Measurements from ENCODE around the gene NEXN.
"Not testable (repeated sequence)": the region's sequence is repeated elsewhere in the genome, so short reads cannot be mapped to it uniquely, and the experiment has no call there.

DNA sequence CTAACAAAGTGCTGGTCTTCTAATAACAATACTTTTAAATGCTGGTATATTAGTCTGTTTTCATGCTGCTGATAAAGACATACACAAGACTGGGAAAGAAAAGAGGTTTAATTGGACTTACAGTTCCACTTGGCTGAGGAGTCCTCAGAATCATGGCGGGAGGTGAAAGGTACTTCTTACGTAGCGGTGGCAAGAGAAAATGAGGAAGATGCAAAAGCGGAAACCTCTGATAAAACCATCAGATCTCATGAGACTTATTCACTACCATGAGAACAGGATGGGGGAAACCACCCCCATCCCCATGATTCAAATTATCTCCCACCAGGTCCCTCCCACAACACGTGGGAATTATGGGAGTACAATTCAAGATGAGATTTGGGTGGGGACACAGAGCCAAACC, 30.5 kb downstream of the NEXN start:
- TF ChIP-seq JUND (IDR thresholded peaks at IDR 0.05; ENCODE audit: low read length); EGR1 (IDR thresholded peaks at IDR 0.05; ENCODE audit: borderline replicate concordance, low read depth, low read length); KDM5A (IDR thresholded peaks at IDR 0.05; ENCODE audit: low read length); POLR2A (IDR thresholded peaks at IDR 0.05; ENCODE audit: control extremely low read depth in 1 of 2, low read depth in 2 of 2, low read length in 2 of 2); ASH2L (IDR thresholded peaks at IDR 0.05; ENCODE audit: low read length); EP300 (IDR thresholded peaks at IDR 0.05; ENCODE audit: borderline replicate concordance in 1 of 2, low read depth in 2 of 2, low read length in 2 of 2); TBP (IDR thresholded peaks at IDR 0.05; ENCODE audit: low read depth, low read length); EZH2 (IDR thresholded peaks at IDR 0.05; ENCODE audit: low read depth, low read length, severe bottlenecking); POLR2AphosphoS5 (IDR thresholded peaks at IDR 0.05; ENCODE audit: low read depth, low read length); GABPA (IDR thresholded peaks at IDR 0.05; ENCODE audit: borderline replicate concordance, insufficient read depth, low read length); SIN3A (conservative IDR thresholded peaks at IDR 0.05 in 1 of 2, IDR thresholded peaks at IDR 0.05 in 1 of 2; ENCODE audit: low read depth in 1 of 2, low read length in 2 of 2); CBX5 (IDR thresholded peaks at IDR 0.05; ENCODE audit: low read depth, low read length): not testable (repeated sequence)
- TF ChIP-seq, protein P1, sequence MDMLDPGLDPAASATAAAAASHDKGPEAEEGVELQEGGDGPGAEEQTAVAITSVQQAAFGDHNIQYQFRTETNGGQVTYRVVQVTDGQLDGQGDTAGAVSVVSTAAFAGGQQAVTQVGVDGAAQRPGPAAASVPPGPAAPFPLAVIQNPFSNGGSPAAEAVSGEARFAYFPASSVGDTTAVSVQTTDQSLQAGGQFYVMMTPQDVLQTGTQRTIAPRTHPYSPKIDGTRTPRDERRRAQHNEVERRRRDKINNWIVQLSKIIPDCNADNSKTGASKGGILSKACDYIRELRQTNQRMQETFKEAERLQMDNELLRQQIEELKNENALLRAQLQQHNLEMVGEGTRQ (IDR thresholded peaks at IDR 0.05; ENCODE audit: low read length), result not testable (repeated sequence)
- TF ChIP-seq, protein P2, sequence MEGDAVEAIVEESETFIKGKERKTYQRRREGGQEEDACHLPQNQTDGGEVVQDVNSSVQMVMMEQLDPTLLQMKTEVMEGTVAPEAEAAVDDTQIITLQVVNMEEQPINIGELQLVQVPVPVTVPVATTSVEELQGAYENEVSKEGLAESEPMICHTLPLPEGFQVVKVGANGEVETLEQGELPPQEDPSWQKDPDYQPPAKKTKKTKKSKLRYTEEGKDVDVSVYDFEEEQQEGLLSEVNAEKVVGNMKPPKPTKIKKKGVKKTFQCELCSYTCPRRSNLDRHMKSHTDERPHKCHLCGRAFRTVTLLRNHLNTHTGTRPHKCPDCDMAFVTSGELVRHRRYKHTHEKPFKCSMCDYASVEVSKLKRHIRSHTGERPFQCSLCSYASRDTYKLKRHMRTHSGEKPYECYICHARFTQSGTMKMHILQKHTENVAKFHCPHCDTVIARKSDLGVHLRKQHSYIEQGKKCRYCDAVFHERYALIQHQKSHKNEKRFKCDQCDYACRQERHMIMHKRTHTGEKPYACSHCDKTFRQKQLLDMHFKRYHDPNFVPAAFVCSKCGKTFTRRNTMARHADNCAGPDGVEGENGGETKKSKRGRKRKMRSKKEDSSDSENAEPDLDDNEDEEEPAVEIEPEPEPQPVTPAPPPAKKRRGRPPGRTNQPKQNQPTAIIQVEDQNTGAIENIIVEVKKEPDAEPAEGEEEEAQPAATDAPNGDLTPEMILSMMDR (IDR thresholded peaks at IDR 0.05; ENCODE audit: control extremely low read depth in 1 of 3, insufficient read depth in 1 of 3, low read depth in 1 of 3, low read length in 3 of 3), result not testable (repeated sequence)
